Esophagus squamous epithelium (tissue), 4 donors: ENCODE results near the gene DOHH.

Experiments used
- CTCF ChIP-seq, 6 experiments: fragments of 450-650 bp in 4 of 6; fragments of 200-600 bp in 2 of 6; sonication (generic) in 2 of 6; IDR thresholded peaks; one replicate each; pipeline ENCODE4 v1.5.1; 2016 to 2019; ENCODE audit warnings: antibody characterized with exemption in 6 of 6, mild to moderate bottlenecking in 4 of 6, moderate library complexity in 4 of 6
- POLR2A ChIP-seq, 4 donors: fragments of 450-650 bp; IDR thresholded peaks; one replicate each; pipeline ENCODE4 v1.6.1; 2017; ENCODE audit warnings: antibody characterized with exemption in 4 of 4, mild to moderate bottlenecking in 4 of 4, moderate library complexity in 3 of 4

DNA sequence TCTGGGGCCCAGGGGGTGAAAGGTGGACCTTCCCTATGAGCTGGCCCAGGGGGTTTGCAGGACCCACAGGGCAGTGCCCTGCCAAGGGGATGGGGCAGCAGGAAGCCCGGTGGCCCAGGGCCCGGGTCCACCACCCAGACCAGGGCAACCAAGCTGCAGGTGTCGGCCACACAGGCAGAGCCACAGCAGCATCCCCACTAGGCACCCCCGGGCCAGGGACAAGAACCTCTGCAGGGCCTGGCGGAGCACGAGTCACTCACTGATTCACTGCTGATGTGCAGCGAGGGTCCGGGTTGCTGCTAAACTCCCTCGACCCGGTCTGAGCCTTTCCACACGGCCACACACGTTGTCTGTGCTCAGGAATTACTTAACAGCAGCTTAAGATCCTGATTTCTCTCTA, 14.5 kb upstream of the DOHH start:
- TF ChIP-seq CTCF (IDR thresholded peaks at IDR 0.05) (no peak), POLR2A (IDR thresholded peaks at IDR 0.05) (no peak)
